Vagina (tissue), 2 donors: Measurements from ENCODE around the gene KCNJ1. TPM values are rescaled to one million over a fixed set of nuclear protein-coding genes. Genes with fewer than 3 reads are reported as not detected.

Experiments
- DNase-seq, 2 donors: peaks; one replicate each; pipeline ENCODE4 v3.0.0-alpha.2; 2017; ENCODE audit errors: extremely low spot score in 2 of 2
- H3K27ac ChIP-seq: fragments of 200-600 bp; sonication (generic); one replicate; pipeline ENCODE4 v1.5.1; 2019
- H3K27me3 ChIP-seq: fragments of 200-600 bp; sonication (generic); one replicate; pipeline ENCODE4 v1.5.1; 2019
- H3K36me3 ChIP-seq, 2 donors: fragments of 200-600 bp; sonication (generic); one replicate each; pipeline ENCODE4 v1.5.1; 2017 to 2019
- H3K4me1 ChIP-seq: fragments of 200-600 bp; sonication (generic); one replicate; pipeline ENCODE4 v1.5.1; 2019
- H3K4me3 ChIP-seq, 2 donors: fragments of 200-600 bp; sonication (generic); 1 replicate in 1 of 2; 2 replicates in 1 of 2; pipeline ENCODE4 v1.5.1; 2016 to 2019
- H3K9me3 ChIP-seq: fragments of 200-600 bp; sonication (generic); one replicate; pipeline ENCODE4 v1.5.1; 2019
- POLR2A ChIP-seq, 2 donors: fragments of 450-650 bp; IDR thresholded peaks; one replicate each; pipeline ENCODE4 v1.6.1; 2017; ENCODE audit warnings: antibody characterized with exemption in 2 of 2, mild to moderate bottlenecking in 2 of 2, moderate library complexity in 2 of 2
- POLR2AphosphoS5 ChIP-seq, 2 donors: sonication (generic); formaldehyde crosslinking; IDR thresholded peaks; one replicate each; pipeline ENCODE4 v1.9.0; 2017; ENCODE audit warnings: antibody characterized with exemption in 2 of 2, mild to moderate bottlenecking in 2 of 2, low read depth in 1 of 2; ENCODE audit not compliant: insufficient read depth in 1 of 2
- intact Hi-C: fragments of 100-400 bp; cut with DNase I; formaldehyde crosslinking; loops from one replicate; pipeline ENCODE4 v1.15.1; 2023
- total RNA-seq: library from RNA; depleted of rRNA; stranded (reverse); fragments of >200 nt; gene quantifications from one replicate; pipeline ENCODE4 v1.2.3, GENCODE V29; 2016
- TF ChIP-seq, protein P1 (sequence below), 3 experiments: fragments of 450-650 bp in 2 of 3; fragments of 200-600 bp in 1 of 3; sonication (generic) in 1 of 3; IDR thresholded peaks; one replicate each; pipeline ENCODE4 v1.5.1; 2017 to 2019; ENCODE audit warnings: antibody characterized with exemption in 3 of 3, mild to moderate bottlenecking in 2 of 3, moderate library complexity in 2 of 3

The KCNJ1 gene
- total RNA-seq, 1 donor from 2014 or later, result 1.5 TPM

DNA sequence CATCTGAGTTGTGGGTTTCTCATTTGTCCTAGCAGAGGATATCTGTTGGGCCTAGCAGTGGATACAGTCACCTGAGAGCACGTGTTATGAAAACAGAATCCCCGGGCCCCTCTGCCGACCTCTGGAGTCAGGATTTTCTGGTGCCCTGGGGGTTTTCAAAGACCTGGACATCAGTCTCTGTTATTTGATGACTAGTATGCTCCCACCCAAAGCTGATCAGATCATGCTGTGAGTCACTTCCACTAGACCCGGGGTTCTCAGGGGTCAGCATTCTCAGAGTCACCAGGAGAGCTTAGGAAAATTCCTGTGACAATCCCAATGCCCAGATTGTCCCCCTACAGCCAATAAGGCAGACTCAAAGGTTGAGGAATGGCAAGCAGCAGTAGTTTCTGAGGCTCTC is 38.7 kb downstream of the KCNJ1 start:
- Histone ChIP-seq H3K27ac (no peak overlapping the region), H3K27me3 (no peaks in the 10 kb centered on the region), H3K4me3 (no peak overlapping the region), H3K9me3 (no peaks in the 10 kb centered on the region), H3K36me3 (no peaks in the 10 kb centered on the region), H3K4me1 (peaks cover 5% of the 10 kb centered on the region)
- intact Hi-C loops, result no loop called here
- TF ChIP-seq POLR2AphosphoS5 (IDR thresholded peaks at IDR 0.05; ENCODE audit: insufficient read depth in 1 of 2, low read depth in 1 of 2) (no peak), POLR2A (IDR thresholded peaks at IDR 0.05) (no peak)
- TF ChIP-seq, protein P1, sequence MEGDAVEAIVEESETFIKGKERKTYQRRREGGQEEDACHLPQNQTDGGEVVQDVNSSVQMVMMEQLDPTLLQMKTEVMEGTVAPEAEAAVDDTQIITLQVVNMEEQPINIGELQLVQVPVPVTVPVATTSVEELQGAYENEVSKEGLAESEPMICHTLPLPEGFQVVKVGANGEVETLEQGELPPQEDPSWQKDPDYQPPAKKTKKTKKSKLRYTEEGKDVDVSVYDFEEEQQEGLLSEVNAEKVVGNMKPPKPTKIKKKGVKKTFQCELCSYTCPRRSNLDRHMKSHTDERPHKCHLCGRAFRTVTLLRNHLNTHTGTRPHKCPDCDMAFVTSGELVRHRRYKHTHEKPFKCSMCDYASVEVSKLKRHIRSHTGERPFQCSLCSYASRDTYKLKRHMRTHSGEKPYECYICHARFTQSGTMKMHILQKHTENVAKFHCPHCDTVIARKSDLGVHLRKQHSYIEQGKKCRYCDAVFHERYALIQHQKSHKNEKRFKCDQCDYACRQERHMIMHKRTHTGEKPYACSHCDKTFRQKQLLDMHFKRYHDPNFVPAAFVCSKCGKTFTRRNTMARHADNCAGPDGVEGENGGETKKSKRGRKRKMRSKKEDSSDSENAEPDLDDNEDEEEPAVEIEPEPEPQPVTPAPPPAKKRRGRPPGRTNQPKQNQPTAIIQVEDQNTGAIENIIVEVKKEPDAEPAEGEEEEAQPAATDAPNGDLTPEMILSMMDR (IDR thresholded peaks at IDR 0.05), result no peak
- no peak for DNase-seq

DNA sequence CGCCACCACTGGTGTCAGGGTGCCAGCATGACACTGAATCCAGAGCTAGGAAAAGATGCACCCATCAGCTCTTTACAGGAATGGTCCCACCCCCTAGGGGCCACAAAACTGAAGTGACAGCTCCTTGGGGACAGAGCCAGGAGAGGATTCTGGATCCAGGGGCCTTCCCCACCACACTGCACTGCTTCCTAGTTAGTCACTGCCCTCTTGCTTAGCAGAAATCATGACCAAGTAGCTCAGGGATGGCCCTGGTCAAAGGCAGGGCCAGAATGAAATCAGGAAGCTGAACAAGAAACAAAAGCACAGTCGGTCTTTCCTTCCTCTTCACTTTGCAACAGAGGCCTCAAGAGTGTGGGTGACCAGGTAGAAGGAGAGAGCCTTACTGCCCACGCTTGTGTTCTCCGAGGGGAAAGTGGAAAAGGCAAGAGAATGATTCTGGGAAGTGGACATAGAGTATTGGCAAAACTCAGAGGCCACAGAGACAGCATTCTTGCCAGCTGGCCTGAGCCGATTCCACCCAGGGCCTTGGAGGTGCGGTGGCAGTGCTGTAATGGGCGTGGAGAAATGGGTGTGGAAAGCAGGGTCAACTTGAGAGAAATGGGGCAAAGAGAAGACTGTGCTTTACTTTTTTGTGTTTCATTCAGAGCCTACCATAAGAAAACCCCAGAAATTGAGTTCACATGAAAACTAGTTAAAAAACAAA is 39.8 kb downstream of the KCNJ1 start:
- DNase-seq, result no peak
- Histone ChIP-seq H3K9me3 (no peaks in the 10 kb centered on the region), H3K27me3 (no peaks in the 10 kb centered on the region), H3K4me3 (no peak overlapping the region), H3K4me1 (peaks cover 5% of the 10 kb centered on the region), H3K27ac (no peak overlapping the region), H3K36me3 (no peaks in the 10 kb centered on the region)
- intact Hi-C loops, result no loop called here
- TF ChIP-seq, protein P1 (IDR thresholded peaks at IDR 0.05), result no peak
- TF ChIP-seq POLR2AphosphoS5 (IDR thresholded peaks at IDR 0.05; ENCODE audit: insufficient read depth in 1 of 2, low read depth in 1 of 2) (no peak), POLR2A (IDR thresholded peaks at IDR 0.05) (no peak)

DNA sequence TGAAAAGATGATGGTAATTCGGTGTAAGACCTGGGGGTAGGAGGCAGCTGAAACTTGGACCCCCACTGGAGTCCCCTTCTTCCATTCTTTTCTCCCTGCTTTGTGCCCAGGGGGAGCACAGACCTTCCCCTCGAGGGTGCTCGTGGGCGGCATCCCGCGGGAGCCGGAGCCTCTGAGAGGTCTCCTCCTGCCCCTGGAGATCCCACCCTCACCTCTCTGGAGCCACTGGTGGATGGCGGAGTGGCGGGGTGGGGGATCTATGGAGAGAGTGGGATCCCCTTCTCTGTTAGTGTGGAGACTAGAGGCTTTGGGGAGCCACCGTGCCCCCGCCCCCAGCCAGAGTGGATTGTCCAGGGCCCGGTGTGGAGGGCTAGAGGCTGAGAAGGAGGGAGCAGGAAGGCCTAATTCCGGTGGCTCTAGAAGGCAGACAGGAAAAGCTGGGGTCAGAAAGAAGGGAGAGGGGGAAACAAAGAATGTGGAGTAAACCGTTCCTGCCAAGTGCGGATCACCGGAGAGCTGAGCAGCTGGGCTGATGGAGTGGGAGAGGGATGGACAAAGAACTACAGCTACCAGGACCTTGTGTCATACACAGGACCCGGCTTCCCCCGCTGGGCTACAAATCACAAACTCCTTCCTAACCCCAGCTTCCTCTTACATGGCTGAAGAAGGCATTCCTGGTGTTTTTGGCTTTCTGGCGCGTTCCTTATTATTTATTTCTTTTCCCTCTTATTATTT is 41.9 kb downstream of the KCNJ1 start:
- TF ChIP-seq, protein P1 (IDR thresholded peaks at IDR 0.05), result no peak
- TF ChIP-seq POLR2AphosphoS5 (IDR thresholded peaks at IDR 0.05; ENCODE audit: insufficient read depth in 1 of 2, low read depth in 1 of 2), result no peak
- TF ChIP-seq POLR2A (IDR thresholded peaks at IDR 0.05), result no peak
- no peak overlapping the region for H3K4me3 ChIP-seq
- no peak overlapping the region for H3K27ac ChIP-seq
- no peaks in the 10 kb centered on the region for H3K36me3 ChIP-seq
- no peaks in the 10 kb centered on the region for H3K9me3 ChIP-seq
- no peak for DNase-seq
- no peaks in the 10 kb centered on the region for H3K27me3 ChIP-seq
- intact Hi-C loops, result no loop called here
- H3K4me1 ChIP-seq, result peaks cover 5% of the 10 kb centered on the region

DNA sequence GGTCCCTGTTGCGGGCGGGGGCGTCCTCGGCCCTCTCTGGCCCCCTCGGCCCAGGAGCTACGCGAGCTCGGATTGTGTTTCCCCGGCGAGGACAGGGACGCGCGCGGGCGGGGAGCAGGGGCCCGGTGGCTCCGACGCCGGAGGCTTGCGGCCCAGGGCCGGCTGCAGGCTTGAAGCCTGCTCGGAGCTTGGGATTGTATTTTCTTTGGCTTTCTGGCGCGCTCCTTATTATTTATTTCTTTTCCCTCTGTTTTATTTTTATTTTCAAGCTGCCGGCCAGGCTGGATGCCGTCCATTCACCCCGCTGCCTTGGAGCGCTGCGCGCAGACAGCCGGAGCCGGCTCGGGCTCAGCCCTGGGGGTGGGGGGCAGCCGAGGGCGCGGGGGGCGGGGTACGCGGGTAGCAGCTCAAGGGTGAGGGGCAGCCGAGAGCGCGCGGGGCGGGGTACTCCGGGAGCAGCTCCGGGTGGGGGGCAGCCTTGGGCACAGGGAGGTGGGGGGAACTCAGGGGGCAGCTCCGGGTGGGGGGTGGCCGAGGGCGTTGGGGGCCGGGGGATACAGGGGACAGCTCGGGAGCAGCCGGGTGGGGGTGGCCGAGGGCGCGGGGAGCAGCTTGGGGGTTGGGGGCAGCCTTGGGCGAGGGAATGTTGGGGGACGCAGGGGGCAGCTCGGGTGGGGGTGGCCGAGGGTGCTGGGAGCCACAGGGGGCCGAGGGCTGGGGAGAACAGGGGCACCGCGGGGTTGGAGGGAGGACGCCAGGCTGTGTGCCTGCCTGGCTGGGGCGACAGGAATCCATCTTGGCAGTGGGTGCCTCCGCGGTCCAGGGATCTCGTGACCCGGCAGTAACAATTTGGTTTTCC is 42.7 kb downstream of the KCNJ1 start:
- no peak overlapping the region for H3K27ac ChIP-seq

More for the DNA sequence above, 42.7 kb downstream of the KCNJ1 start:
- Histone ChIP-seq H3K36me3 (no peaks in the 10 kb centered on the region), H3K4me1 (peaks cover 5% of the 10 kb centered on the region), H3K9me3 (no peaks in the 10 kb centered on the region), H3K4me3 (peak overlapping the region; percentile 6 to 23), H3K27me3 (no peaks in the 10 kb centered on the region)
- intact Hi-C loops, result no loop called here
- TF ChIP-seq POLR2AphosphoS5 (IDR thresholded peaks at IDR 0.05; ENCODE audit: insufficient read depth in 1 of 2, low read depth in 1 of 2) (no peak), POLR2A (IDR thresholded peaks at IDR 0.05) (no peak)
- TF ChIP-seq, protein P1 (IDR thresholded peaks at IDR 0.05), result no peak
- DNase-seq, result no peak
